Measurements from ENCODE around the gene TSSK6. TPM values are rescaled to one million over a fixed set of nuclear protein-coding genes. Genes with fewer than 3 reads are reported as not detected.

Gene TSSK6
- total RNA-seq, 1 donor from 2014 or later = 2.3 TPM

- Mint-ChIP-seq H3K27me3 (no peaks in the 10 kb centered on the region), H3K9me3 (no peaks in the 10 kb centered on the region), H3K27ac (no peak overlapping the region), H3K4me1 (ENCODE audit: unreplicated experiment) (peaks cover 11% of the 10 kb centered on the region), H3K36me3 (no peaks in the 10 kb centered on the region), H3K4me3 (no peak overlapping the region)
- TF ChIP-seq, protein P1, sequence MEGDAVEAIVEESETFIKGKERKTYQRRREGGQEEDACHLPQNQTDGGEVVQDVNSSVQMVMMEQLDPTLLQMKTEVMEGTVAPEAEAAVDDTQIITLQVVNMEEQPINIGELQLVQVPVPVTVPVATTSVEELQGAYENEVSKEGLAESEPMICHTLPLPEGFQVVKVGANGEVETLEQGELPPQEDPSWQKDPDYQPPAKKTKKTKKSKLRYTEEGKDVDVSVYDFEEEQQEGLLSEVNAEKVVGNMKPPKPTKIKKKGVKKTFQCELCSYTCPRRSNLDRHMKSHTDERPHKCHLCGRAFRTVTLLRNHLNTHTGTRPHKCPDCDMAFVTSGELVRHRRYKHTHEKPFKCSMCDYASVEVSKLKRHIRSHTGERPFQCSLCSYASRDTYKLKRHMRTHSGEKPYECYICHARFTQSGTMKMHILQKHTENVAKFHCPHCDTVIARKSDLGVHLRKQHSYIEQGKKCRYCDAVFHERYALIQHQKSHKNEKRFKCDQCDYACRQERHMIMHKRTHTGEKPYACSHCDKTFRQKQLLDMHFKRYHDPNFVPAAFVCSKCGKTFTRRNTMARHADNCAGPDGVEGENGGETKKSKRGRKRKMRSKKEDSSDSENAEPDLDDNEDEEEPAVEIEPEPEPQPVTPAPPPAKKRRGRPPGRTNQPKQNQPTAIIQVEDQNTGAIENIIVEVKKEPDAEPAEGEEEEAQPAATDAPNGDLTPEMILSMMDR (conservative IDR thresholded peaks at IDR 0.05) = no peak
- no peak for DNase-seq (ENCODE audit: extremely low spot score, unreplicated experiment)
These were observed 12.6 kb upstream of the TSSK6 start for GRCh38 chr19:19527674-19528625.

GRCh38 chr19:19527371-19527656, 12.0 kb upstream of the TSSK6 start:
- TF ChIP-seq, protein P1 (conservative IDR thresholded peaks at IDR 0.05) = no peak
- DNase-seq (ENCODE audit: extremely low spot score, unreplicated experiment) = no peak
- Mint-ChIP-seq H3K27me3 (no peaks in the 10 kb centered on the region), H3K9me3 (no peaks in the 10 kb centered on the region), H3K27ac (no peak overlapping the region), H3K36me3 (no peaks in the 10 kb centered on the region), H3K4me3 (no peak overlapping the region), H3K4me1 (ENCODE audit: unreplicated experiment) (peaks cover 15% of the 10 kb centered on the region)

DNA sequence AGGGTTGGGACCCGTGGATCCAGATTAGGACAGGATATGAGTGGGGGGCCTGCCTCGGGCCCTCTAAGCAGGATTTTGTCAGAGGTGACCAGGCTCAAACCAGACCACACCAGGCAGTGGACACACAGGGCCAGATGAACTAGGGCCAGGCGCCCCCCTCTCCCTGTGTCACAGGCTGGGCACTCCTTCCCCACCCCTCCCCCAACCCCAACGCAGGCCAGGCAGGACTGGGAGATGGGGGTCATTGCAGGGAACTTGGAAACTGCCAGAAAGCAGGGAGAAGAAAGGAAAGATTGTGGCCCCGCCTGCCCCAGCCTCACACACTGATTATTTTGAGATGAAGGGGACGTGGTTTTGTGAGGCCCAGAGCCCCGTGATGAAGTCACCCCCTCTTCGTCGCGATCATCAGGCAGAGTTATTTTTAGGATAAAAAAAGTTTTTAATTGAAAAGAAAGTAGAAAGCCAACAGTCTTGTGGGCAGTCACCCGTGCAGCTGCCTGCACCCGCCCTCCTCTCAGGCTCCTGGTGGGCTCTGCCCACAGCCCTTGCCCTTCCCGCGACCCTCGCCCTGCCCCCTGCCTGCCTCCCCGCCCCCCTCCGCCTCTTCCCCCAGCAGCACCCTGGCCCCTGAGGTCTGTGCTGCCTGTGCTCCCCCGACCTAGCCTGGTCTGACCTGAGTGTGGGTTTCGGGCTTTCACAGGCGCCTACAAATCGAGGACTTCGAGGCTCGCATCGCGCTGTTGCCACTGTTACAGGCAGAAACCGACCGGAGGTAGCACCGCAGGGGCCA, 11.4 kb upstream of the TSSK6 start:
- H3K36me3 Mint-ChIP-seq = no peaks in the 10 kb centered on the region
- H3K27ac Mint-ChIP-seq = no peak overlapping the region
- no peaks in the 10 kb centered on the region for H3K27me3 Mint-ChIP-seq
- peaks cover 15% of the 10 kb centered on the region for H3K4me1 Mint-ChIP-seq (ENCODE audit: unreplicated experiment)
- H3K9me3 Mint-ChIP-seq = no peaks in the 10 kb centered on the region
- H3K4me3 Mint-ChIP-seq = no peak overlapping the region
- no peak for DNase-seq (ENCODE audit: extremely low spot score, unreplicated experiment)
- TF ChIP-seq, protein P1 (conservative IDR thresholded peaks at IDR 0.05) = no peak

DNA sequence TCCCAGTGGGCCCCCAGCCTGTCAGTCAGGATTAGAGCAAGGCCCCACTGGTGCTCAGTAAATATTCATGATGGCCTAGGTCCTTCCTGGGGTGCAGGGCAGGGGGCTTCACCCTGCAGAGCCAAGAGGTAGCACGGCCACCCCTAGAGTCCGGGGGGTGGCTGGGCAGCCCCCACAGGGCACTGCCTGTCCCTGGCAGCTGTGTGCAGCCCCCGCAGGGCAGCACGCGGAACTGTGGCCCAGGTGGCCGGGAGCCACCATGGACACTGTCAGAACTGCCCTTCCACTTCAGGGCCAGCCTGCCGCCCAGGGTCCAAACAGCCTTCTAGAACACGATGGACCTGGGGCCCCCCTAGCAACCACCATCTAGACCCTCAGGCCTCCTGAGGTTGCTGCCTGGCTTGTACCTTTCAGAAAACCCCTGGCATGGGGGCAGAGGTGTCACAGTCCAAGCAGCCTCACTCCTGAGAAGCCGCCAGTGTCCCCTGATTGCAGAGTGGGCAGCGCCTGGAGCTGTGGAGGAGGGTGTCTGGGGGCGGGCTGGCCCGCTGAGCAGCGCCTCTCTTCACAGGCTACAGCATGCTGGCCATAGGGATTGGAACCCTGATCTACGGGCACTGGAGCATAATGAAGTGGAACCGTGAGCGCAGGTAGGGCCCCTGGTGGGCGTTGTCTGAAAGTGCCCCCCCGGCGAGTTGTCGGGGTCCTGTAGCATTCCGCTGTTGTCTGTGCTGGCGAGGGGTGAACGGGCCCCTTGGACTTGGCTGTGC, 10.4 kb upstream of the TSSK6 start:
- DNase-seq (ENCODE audit: extremely low spot score, unreplicated experiment) = no peak
- Mint-ChIP-seq H3K4me3 (no peak overlapping the region), H3K36me3 (peaks cover 2% of the 10 kb centered on the region), H3K27ac (no peak overlapping the region), H3K9me3 (no peaks in the 10 kb centered on the region), H3K4me1 (ENCODE audit: unreplicated experiment) (peaks cover 15% of the 10 kb centered on the region), H3K27me3 (no peaks in the 10 kb centered on the region)
- TF ChIP-seq, protein P1 (conservative IDR thresholded peaks at IDR 0.05) = no peak

- Mint-ChIP-seq H3K9me3 (no peaks in the 10 kb centered on the region), H3K4me3 (no peak overlapping the region), H3K36me3 (peaks cover 9% of the 10 kb centered on the region), H3K27me3 (no peaks in the 10 kb centered on the region), H3K27ac (no peak overlapping the region), H3K4me1 (ENCODE audit: unreplicated experiment) (peaks cover 10% of the 10 kb centered on the region)
- TF ChIP-seq, protein P1 (conservative IDR thresholded peaks at IDR 0.05) = no peak
- DNase-seq (ENCODE audit: extremely low spot score, unreplicated experiment) = no peak
These were observed 8.7 kb upstream of the TSSK6 start for GRCh38 chr19:19524053-19524452.

All from type B pancreatic cell (in vitro differentiated cells).